IMR-90 (cell line): ENCODE results near the gene CD151. TPM values are rescaled to one million over a fixed set of nuclear protein-coding genes. Genes with fewer than 3 reads are reported as not detected.

Experiments used
- ATAC-seq: fragments of 200-7000 bp; cut with Tn5 transposase; 2 replicates; pipeline ENCODE4 v1.9.1; 2020; ENCODE audit warnings: low read depth, mild to moderate bottlenecking, moderate library complexity
- BruUV-seq: library from RNA; stranded (reverse); fragments of 400-500 nt; replicated peaks from 2 replicates; lab custom pipeline; 2021; lab: Mats Ljungman, UMichigan
- CTCF ChIA-PET: fragments of 300-600 bp; formaldehyde crosslinking; extraction: SDS; loops from one replicate; lab custom pipeline; 2021; ENCODE audit warnings: antibody characterized with exemption; lab: Yijun Ruan, JAX
- POLR2A ChIA-PET: fragments of 300-600 bp; sonication (Branson Sonifier 250); formaldehyde crosslinking; loops from one replicate; lab custom pipeline; 2022; ENCODE audit warnings: antibody characterized with exemption; ENCODE audit not compliant: unreplicated experiment; lab: Charles Lee
- DNase-seq: peaks from one replicate; pipeline ENCODE4 v3.0.0; 2013
- H2AFZ ChIP-seq: replicated peaks from 2 replicates; pipeline ENCODE3; 2013; ENCODE audit warnings: low read length, mild to moderate bottlenecking; ENCODE audit not compliant: poor library complexity
- H2AK5ac ChIP-seq: 2 replicates; pipeline ENCODE4 v1.6.1; 2013; ENCODE audit warnings: low read depth, low read length, inconsistent platforms
- H2AK9ac ChIP-seq: replicated peaks from 2 replicates; pipeline ENCODE3; 2013; ENCODE audit warnings: mild to moderate bottlenecking, low read depth, low read length, moderate library complexity; ENCODE audit not compliant: poor library complexity
- H2BK120ac ChIP-seq: 2 replicates; pipeline ENCODE4 v1.6.1; 2013; ENCODE audit warnings: low read depth, low read length, inconsistent platforms
- H2BK15ac ChIP-seq: 3 replicates; pipeline ENCODE4 v1.6.1; 2013; ENCODE audit warnings: low read depth, low read length, inconsistent platforms
- H2BK20ac ChIP-seq: 2 replicates; pipeline ENCODE4 v1.6.1; 2013; ENCODE audit warnings: low read depth, mild to moderate bottlenecking, inconsistent platforms, low read length, moderate library complexity
- H2BK5ac ChIP-seq: 2 replicates; pipeline ENCODE4 v1.6.1; 2013; ENCODE audit warnings: mild to moderate bottlenecking, low read depth, low read length, inconsistent platforms; ENCODE audit not compliant: poor library complexity, severe bottlenecking
- H3K14ac ChIP-seq: replicated peaks from 2 replicates; pipeline ENCODE4 v1.6.1; 2013; ENCODE audit warnings: low read depth, low read length, inconsistent platforms
- H3K18ac ChIP-seq: 2 replicates; pipeline ENCODE4 v1.6.1; 2013; ENCODE audit warnings: low read depth, low read length, control low read depth
- H3K23ac ChIP-seq: 2 replicates; pipeline ENCODE4 v1.6.1; 2013; ENCODE audit warnings: low read depth, low read length, inconsistent platforms
- H3K27ac ChIP-seq: 2 replicates; pipeline ENCODE4 v1.5.1; 2013; ENCODE audit warnings: mild to moderate bottlenecking, control low read depth, low read length; ENCODE audit not compliant: insufficient read depth
- H3K27me3 ChIP-seq: 2 replicates; pipeline ENCODE4 v1.6.1; 2013; ENCODE audit warnings: low read length; ENCODE audit not compliant: control insufficient read depth, insufficient read depth
- H3K36me3 ChIP-seq: 2 replicates; pipeline ENCODE4 v1.6.1; 2013; ENCODE audit warnings: low read length, mixed read lengths; ENCODE audit not compliant: control insufficient read depth, insufficient read depth
- H3K4ac ChIP-seq: 2 replicates; pipeline ENCODE4 v1.6.1; 2013; ENCODE audit warnings: low read depth, low read length, inconsistent platforms
- H3K4me1 ChIP-seq: 2 replicates; pipeline ENCODE4 v1.6.1; 2013; ENCODE audit warnings: low read length, mixed read lengths; ENCODE audit not compliant: control insufficient read depth, insufficient read depth
- H3K4me2 ChIP-seq: 2 replicates; pipeline ENCODE4 v1.6.1; 2013; ENCODE audit warnings: low read depth, mild to moderate bottlenecking, control low read depth, low read length, moderate library complexity
- H3K4me3 ChIP-seq: 2 replicates; pipeline ENCODE4 v1.5.1; 2013; ENCODE audit warnings: low read depth, mild to moderate bottlenecking, control low read depth, low read length, moderate library complexity; ENCODE audit not compliant: insufficient read depth
- H3K56ac ChIP-seq: 2 replicates; pipeline ENCODE4 v1.6.1; 2013; ENCODE audit warnings: low read length, inconsistent platforms; ENCODE audit not compliant: insufficient read depth; ENCODE audit errors: extremely low read depth
- H3K79me1 ChIP-seq, 2 experiments: 2 replicates each; pipeline ENCODE4 v1.6.1; 2013; ENCODE audit warnings: low read length in 2 of 2, inconsistent platforms in 1 of 2, low read depth in 1 of 2
- H3K9ac ChIP-seq: 2 replicates; pipeline ENCODE4 v1.6.1; 2013; ENCODE audit warnings: low read depth, low read length, control low read depth
- H3K9me1 ChIP-seq: 2 replicates; pipeline ENCODE4 v1.6.1; 2013; ENCODE audit warnings: low read length, inconsistent platforms; ENCODE audit not compliant: insufficient read depth
- H3K9me3 ChIP-seq: 2 replicates; pipeline ENCODE4 v1.6.1; 2013; ENCODE audit warnings: low read length; ENCODE audit not compliant: control insufficient read depth, insufficient read depth
- H4K20me1 ChIP-seq: 2 replicates; pipeline ENCODE4 v1.6.1; 2013; ENCODE audit warnings: low read length, inconsistent platforms; ENCODE audit not compliant: insufficient read depth
- H4K5ac ChIP-seq: 2 replicates; pipeline ENCODE4 v1.6.1; 2013; ENCODE audit warnings: mild to moderate bottlenecking, low read depth, low read length, control low read depth
- H4K8ac ChIP-seq, 2 experiments: 2 replicates each; pipeline ENCODE4 v1.6.1; 2013; ENCODE audit warnings: low read depth in 2 of 2, low read length in 2 of 2, control low read depth in 1 of 2, inconsistent platforms in 1 of 2
- H4K91ac ChIP-seq: 2 replicates; pipeline ENCODE4 v1.6.1; 2013; ENCODE audit warnings: low read depth, low read length, inconsistent platforms; ENCODE audit not compliant: insufficient read depth
- BHLHE40 ChIP-seq: fragments of 150-350 bp; IDR thresholded peaks from 2 replicates; pipeline ENCODE4 v1.6.1; 2016; ENCODE audit warnings: mild to moderate bottlenecking, low read depth, low read length
- CTCF ChIP-seq: conservative IDR thresholded peaks from 2 replicates; pipeline ENCODE4 v1.5.1; 2012; ENCODE audit warnings: mild to moderate bottlenecking, low read depth, low read length, improper control_type of control experiment
- ELK1 ChIP-seq: fragments of 150-350 bp; IDR thresholded peaks from 2 replicates; pipeline ENCODE4 v1.6.1; 2016; ENCODE audit warnings: low read depth, mild to moderate bottlenecking, low read length, moderate library complexity, borderline replicate concordance
- MAFK ChIP-seq: IDR thresholded peaks from 2 replicates; pipeline ENCODE4 v1.6.1; 2012; ENCODE audit warnings: low read depth, low read length, improper control_type of control experiment
- MXI1 ChIP-seq: IDR thresholded peaks from 2 replicates; pipeline ENCODE4 v1.6.1; 2012; ENCODE audit warnings: low read depth, mild to moderate bottlenecking, low read length, moderate library complexity, borderline replicate concordance
- NFE2L2 ChIP-seq: fragments of 150-350 bp; IDR thresholded peaks from 2 replicates; pipeline ENCODE4 v1.6.1; 2016; ENCODE audit warnings: low read depth, mild to moderate bottlenecking, low read length
- POLR2A ChIP-seq: IDR thresholded peaks from 2 replicates; pipeline ENCODE4 v1.6.1; 2012; ENCODE audit warnings: mild to moderate bottlenecking, low read depth, low read length
- RAD21 ChIP-seq: IDR thresholded peaks from 2 replicates; pipeline ENCODE4 v1.6.1; 2012; ENCODE audit warnings: low read length, improper control_type of control experiment
- RCOR1 ChIP-seq: IDR thresholded peaks from 2 replicates; pipeline ENCODE4 v1.6.1; 2012; ENCODE audit warnings: mild to moderate bottlenecking, low read length, improper control_type of control experiment; ENCODE audit not compliant: insufficient replicate concordance
- SMC3 ChIP-seq: fragments of 150-350 bp; IDR thresholded peaks from 2 replicates; pipeline ENCODE4 v1.6.1; 2016; ENCODE audit warnings: low read depth, mild to moderate bottlenecking, antibody characterized with exemption, low read length, moderate library complexity
- WGBS, 2 experiments: methylation state at CpG; one replicate each; pipeline versions ENCODE4 v1.1.5 to v1.1.7; 2013; ENCODE audit warnings: missing lambda C conversion rate in 2 of 2; ENCODE audit not compliant: insufficient read length in 1 of 2; ENCODE audit errors: extremely low coverage in 2 of 2; 5-methylcytosine and 5-hydroxymethylcytosine counted together
- dilution Hi-C: fragments of 300-500 bp; cut with HindIII; formaldehyde crosslinking; loops from one replicate; pipeline ENCODE4 v1.14.3; 2018; ENCODE audit warnings: low sequenced_read_pairs; ENCODE audit not compliant: unreplicated experiment
- in situ Hi-C: fragments of 300-500 bp; cut with MboI; formaldehyde crosslinking; loops from 3 replicates; pipeline ENCODE4 v1.14.3; 2019; ENCODE audit warnings: low sequenced_read_pairs, inconsistent platforms, mixed read lengths
- intact Hi-C: fragments of 100-400 bp; cut with micrococcal nuclease; formaldehyde crosslinking; loops from 2 replicates; pipeline ENCODE4 v1.10.0; 2022
- polyA plus RNA-seq, 3 experiments: library from polyadenylated mRNA; depleted of rRNA; stranded (reverse); fragments of >200 nt; gene quantifications; 2 replicates each; pipeline ENCODE4 v1.2.3, GENCODE V29; 2012; ENCODE audit warnings: low replicate concordance in 1 of 3
- total RNA-seq: library from RNA; depleted of rRNA; stranded (reverse); fragments of >200 nt; gene quantifications from 2 replicates; pipeline ENCODE4 v1.2.3, GENCODE V29; 2012
- TF ChIP-seq, protein P1 (sequence below): fragments of 150-350 bp; IDR thresholded peaks from 2 replicates; pipeline ENCODE4 v1.6.1; 2017; ENCODE audit warnings: mild to moderate bottlenecking, antibody characterized with exemption, low read length, low read depth

Gene CD151
- total and polyA plus RNA-seq, 2 of the 4 experiments (the other 2 are of a cell fraction), result 1,150 to 1,267 TPM

DNA sequence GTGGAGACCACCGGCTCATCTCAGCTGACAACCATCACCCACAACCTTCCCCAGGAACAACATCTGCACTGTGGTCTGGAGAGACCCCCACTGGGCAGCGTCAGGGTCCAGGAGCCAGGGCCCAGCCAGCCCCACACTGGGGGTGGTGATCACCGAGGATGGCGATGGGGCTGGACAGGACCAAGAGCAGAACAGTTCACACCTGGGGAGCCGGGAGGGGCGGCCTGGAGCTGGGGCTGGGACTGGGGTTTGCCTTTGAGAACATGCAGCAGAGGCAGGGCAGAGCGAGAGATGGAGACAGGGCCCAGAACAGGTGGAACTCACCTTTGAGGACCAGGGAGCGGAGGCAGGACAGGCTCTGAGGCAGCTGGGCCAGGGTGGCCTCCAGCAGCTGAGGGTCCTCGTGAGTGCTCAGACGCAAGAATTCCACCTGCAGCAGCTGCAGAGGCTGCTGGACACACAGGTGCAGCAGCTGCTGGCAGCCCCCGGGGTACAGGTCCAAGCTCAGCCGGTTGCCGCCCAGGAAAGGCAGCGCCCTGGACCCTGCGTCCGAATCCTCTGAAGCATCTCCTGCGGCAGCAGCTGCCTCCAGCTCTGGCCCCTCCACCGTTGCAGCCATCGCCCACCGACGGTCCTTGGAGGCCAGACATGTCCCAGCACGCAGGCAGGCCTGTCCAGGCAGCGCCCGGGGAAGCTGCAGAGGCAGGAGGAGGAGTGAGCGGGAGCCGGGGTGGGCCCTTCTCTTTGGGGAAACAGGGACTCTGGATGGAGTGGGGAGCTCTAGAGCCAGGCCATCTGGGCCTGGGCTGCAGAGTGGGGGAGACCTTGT, 28.8 kb upstream of the CD151 start (continued):
- no peak for TF ChIP-seq RCOR1
- TF ChIP-seq MAFK, result no peak
- TF ChIP-seq RAD21, result no peak

DNA sequence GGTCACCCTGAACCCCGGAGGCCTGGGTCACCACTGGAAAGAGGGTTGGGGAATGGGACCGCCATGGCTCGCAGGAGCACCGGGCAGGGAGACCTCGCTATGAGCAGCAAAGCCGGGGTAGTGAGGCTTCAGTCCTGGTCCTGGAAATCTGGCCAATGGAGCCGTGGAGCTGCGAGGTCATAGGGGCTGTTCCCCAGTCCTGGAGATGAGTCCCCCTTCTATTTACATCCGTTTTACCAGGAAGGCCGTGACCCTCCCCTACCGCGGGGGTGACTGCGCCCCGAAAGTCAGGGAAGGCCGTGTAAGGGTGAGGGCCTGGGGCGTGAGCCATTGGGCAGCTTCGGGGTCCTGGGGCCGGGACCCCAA, 28.2 kb upstream of the CD151 start:
- Histone ChIP-seq H3K4me2 (peak overlapping the region; percentile 99), H3K14ac (peak overlapping the region; percentile 81), H2BK120ac (peak overlapping the region; percentile 40), H3K79me1 (peaks cover 9 to 41% of the 10 kb centered on the region in 2 experiments; a peak in 3 of 4 replicates), H4K20me1 (no peaks in the 10 kb centered on the region), H2BK5ac (peak overlapping the region; percentile 57), H3K36me3 (peaks cover 21% of the 10 kb centered on the region), H3K4me1 (peaks cover 20% of the 10 kb centered on the region), H3K23ac (peak overlapping the region; percentile 95), H2AK9ac (peak overlapping the region; percentile 90), H2AFZ (peak overlapping the region; percentile 79), H2BK20ac (0 out of 2 replicates have a peak overlapping the region, but pooled peaks have one; percentile 7), H3K9me1 (no peaks in the 10 kb centered on the region), H4K5ac (peak overlapping the region; percentile 70), H4K8ac (peak overlapping the region in 1 of 2 experiments; percentile 87; a peak in 2 of 4 replicates), H4K91ac (peak overlapping the region; percentile 44; the same call in 1 of the 2 replicates), H2AK5ac (peak overlapping the region; percentile 94), H3K9ac (peak overlapping the region; percentile 73), H3K27ac (peak overlapping the region; percentile 66), H3K4ac (peak overlapping the region; percentile 87), H2BK15ac (no peak overlapping the region), H3K27me3 (no peaks in the 10 kb centered on the region), H3K4me3 (peak overlapping the region; percentile 49), H3K9me3 (no peaks in the 10 kb centered on the region), H3K56ac (peak overlapping the region; percentile 13; the same call in 1 of the 2 replicates), H3K18ac (peak overlapping the region; percentile 28)
- BruUV-seq, result no TSS peak
- ATAC-seq (no peak; the same call in 1 of the 2 replicates), DNase-seq (no peak)
- dilution Hi-C loops, result no loop called here
- POLR2A ChIA-PET, result interaction anchor here (1.6 kb wide), 1 partner anchor 15 kb away, joined by 4 read pairs; the partner anchor contains the start of gene PNPLA2
- CTCF ChIA-PET, result no interaction called here
- in situ Hi-C loops, result no loop called here
- intact Hi-C loops, result no loop called here
- WGBS, 2 experiments, result 42% methylated on average over 5 of the region's 18 CpGs; no CpG with 5 or more reads in 1 of the 2 experiments
- TF ChIP-seq ELK1 (no peak), SMC3 (no peak), RAD21 (no peak), NFE2L2 (no peak), MXI1 (no peak), POLR2A (no peak), RCOR1 (no peak), CTCF (no peak), BHLHE40 (no peak)
- TF ChIP-seq, protein P1, sequence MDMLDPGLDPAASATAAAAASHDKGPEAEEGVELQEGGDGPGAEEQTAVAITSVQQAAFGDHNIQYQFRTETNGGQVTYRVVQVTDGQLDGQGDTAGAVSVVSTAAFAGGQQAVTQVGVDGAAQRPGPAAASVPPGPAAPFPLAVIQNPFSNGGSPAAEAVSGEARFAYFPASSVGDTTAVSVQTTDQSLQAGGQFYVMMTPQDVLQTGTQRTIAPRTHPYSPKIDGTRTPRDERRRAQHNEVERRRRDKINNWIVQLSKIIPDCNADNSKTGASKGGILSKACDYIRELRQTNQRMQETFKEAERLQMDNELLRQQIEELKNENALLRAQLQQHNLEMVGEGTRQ, result no peak
